Measurements from ENCODE around the gene OTUB1. TPM values are rescaled to one million over a fixed set of nuclear protein-coding genes. Genes with fewer than 3 reads are reported as not detected.

The OTUB1 gene
- polyA plus RNA-seq, 3 donors from 2014 or later: 143 to 204 (median 164) TPM

DNA sequence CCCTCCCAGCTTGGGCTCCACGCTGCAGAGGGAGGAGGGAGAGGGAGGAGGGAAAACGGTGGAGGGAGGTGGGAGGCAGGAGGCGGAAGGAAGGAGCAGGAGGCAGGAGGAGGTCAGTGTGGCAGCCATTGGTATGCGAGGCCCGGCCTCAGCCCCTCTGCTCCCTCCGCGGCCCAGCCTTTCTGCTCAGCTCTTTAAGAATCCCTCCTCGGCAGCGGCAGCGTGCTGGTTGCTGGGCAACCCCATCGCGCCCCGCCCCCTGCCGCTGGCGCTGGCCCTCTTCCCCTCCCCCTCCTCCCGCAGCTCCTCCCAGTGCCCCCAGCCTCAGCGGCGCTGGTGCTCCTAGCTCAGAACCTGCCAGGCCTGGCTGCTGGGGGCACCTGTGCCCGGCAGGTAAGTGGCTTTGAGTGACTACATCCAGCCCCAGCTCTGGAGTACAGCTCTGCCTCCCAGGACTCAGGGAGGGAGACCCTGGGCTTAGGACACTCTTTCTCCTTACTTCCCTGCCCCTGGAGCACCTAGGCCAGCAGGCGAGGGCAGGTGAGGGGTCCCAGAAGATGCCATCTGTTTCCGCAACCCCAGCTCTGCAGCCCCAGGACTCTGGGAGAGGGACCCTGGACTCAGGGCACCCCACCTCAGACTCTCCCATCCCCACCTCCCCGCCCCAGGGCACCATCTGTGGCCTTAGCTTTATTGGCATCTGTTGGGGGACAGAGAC lies 42.3 kb downstream of the OTUB1 start:
- H3K9me3 Mint-ChIP-seq: no peaks in the 10 kb centered on the region
- DNase-seq: no peak
- H3K4me3 Mint-ChIP-seq: no peak overlapping the region
- peaks cover 2 to 9% (median 8%) of the 10 kb centered on the region in 3 donors for H3K27me3 Mint-ChIP-seq (ENCODE audit: low read depth in 3 of 3)
- no peak overlapping the region for H3K27ac Mint-ChIP-seq
- H3K4me1 Mint-ChIP-seq: peaks cover 0 to 1% of the 10 kb centered on the region in 2 donors
- H3K36me3 Mint-ChIP-seq: no peaks in the 10 kb centered on the region

DNA sequence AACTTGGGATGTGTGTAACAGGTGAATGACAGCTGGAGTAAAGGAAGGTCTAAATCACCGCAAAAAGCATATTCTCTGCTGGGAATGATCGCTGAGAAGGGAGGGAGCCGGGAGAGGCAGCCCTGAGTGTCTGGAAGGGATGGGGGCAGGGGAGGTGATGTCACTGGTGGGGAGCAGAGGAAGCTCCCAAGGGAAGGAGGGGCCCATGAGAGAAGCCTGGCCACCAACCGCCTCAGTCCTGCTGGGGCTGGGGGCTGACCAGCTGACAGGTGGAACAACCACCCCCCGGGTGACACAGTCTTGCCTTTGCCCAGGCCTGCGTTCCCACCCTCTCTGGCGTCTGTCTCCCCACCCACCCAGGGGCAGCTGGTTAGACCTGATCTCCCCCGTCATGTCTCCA lies 43.5 kb downstream of the OTUB1 start:
- Mint-ChIP-seq H3K4me1 (peaks cover 0 to 2% of the 10 kb centered on the region in 2 donors), H3K27me3 (ENCODE audit: low read depth in 3 of 3) (peaks cover 0 to 15% (median 13%) of the 10 kb centered on the region in 3 donors), H3K4me3 (no peak overlapping the region), H3K9me3 (no peaks in the 10 kb centered on the region), H3K27ac (no peak overlapping the region), H3K36me3 (no peaks in the 10 kb centered on the region)
- no peak for DNase-seq

DNA sequence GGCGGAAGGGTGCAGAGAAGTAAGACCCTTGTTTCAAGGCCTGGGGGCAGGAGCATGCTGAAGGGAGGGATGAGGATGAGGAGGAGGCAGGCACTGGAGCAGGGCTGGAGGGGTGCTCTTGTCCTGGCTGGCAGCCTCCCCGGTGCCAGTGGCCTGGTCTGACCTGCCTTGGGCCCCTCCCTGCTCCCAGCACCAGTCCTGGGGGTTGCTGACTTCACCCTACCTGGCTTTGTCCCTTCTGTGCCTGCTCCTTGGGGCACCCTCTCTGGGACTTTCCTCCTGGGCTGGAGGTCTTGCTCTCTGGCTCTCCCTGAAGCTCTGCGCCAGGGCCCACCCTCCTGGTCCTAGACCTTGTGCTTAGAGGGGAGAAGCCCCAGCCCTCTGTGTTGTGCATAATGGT lies 44.8 kb downstream of the OTUB1 start:
- peaks cover 2 to 18% (median 16%) of the 10 kb centered on the region in 3 donors for H3K27me3 Mint-ChIP-seq (ENCODE audit: low read depth in 3 of 3)
- H3K36me3 Mint-ChIP-seq: no peaks in the 10 kb centered on the region
- H3K9me3 Mint-ChIP-seq: no peaks in the 10 kb centered on the region
- DNase-seq: no peak
- no peak overlapping the region for H3K27ac Mint-ChIP-seq
- peaks cover 0 to 6% of the 10 kb centered on the region in 2 donors for H3K4me1 Mint-ChIP-seq
- no peak overlapping the region for H3K4me3 Mint-ChIP-seq

DNA sequence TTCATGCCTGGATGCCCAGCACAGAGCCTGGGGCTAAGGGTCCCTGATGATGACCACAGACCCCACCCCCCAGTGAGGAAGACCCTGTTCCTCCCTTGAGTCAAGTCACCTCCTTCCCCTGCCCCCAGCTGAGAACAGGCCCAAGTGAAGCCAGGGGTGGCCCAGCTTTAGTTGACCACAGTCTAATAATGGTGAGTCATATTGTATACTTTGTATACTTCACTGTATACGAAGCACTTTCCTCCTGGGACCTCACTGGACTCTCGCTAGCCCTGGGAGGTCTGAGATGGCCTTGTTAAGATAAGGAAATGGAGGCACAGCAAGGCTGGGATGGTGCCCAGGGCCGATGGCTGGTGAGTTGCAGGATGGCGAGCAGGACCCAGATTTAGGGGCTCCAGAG lies 45.8 kb downstream of the OTUB1 start:
- no peak for DNase-seq
- peaks cover 2 to 18% (median 15%) of the 10 kb centered on the region in 3 donors for H3K27me3 Mint-ChIP-seq (ENCODE audit: low read depth in 3 of 3)

DNA sequence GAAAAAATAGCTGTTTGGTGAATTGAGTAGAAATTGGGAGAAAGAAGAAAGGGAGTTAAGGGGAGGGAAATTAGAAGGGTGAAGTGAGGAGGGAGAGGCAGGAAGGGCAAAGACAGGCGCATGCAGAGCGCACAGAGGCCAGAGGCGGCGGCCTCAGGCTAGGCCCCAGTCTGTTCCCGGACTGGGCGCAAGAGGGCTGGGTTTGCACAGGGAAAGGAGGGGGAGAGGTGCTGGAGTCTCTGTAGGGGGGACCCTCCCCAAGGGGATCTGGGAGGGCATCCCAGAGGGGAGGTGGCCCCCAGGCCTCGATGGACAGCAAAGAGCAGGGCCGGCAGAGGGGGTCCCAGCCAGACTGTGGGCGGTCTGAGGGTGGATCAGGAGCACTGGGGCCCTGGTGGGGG lies 48.2 kb downstream of the OTUB1 start:
- no peak overlapping the region for H3K27ac Mint-ChIP-seq
- DNase-seq: no peak
- peaks cover 0 to 4% of the 10 kb centered on the region in 2 donors for H3K4me1 Mint-ChIP-seq
- peaks cover 6 to 13% (median 12%) of the 10 kb centered on the region in 3 donors for H3K27me3 Mint-ChIP-seq (ENCODE audit: low read depth in 3 of 3)
- H3K9me3 Mint-ChIP-seq: no peaks in the 10 kb centered on the region
- no peak overlapping the region for H3K4me3 Mint-ChIP-seq
- H3K36me3 Mint-ChIP-seq: no peaks in the 10 kb centered on the region

More for the DNA sequence above, 45.8 kb downstream of the OTUB1 start:
- peaks cover 0 to 6% of the 10 kb centered on the region in 2 donors for H3K4me1 Mint-ChIP-seq
- no peak overlapping the region for H3K4me3 Mint-ChIP-seq
- H3K36me3 Mint-ChIP-seq: no peaks in the 10 kb centered on the region
- H3K27ac Mint-ChIP-seq: no peak overlapping the region
- H3K9me3 Mint-ChIP-seq: no peaks in the 10 kb centered on the region

DNA sequence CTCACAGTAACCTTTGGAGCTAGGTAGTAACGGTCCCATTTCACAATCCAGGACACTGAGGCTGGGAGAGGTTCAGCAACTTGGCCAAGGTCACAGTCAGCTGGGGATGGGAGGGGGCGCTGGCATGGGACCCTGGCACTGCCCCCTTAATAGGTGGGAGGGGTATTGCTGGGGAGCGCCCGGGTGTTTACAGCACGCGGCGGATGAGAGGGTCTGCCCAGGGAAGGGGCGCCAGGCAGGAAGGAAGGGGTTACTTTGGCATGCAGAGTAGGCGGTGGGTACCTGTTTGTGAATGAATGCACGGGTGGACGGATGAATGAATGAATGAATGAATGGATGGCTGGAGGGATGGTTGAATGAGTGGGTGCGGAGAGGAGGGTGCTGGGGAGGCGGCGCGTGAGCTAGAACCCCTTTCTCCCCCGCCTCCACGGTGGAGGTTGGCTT lies 48.9 kb downstream of the OTUB1 start:
- Mint-ChIP-seq H3K4me3 (peak overlapping the region in 1 of 5 donors; percentile 67), H3K27me3 (ENCODE audit: low read depth in 3 of 3) (peaks cover 6 to 13% (median 12%) of the 10 kb centered on the region in 3 donors)
- no peak for DNase-seq

DNA sequence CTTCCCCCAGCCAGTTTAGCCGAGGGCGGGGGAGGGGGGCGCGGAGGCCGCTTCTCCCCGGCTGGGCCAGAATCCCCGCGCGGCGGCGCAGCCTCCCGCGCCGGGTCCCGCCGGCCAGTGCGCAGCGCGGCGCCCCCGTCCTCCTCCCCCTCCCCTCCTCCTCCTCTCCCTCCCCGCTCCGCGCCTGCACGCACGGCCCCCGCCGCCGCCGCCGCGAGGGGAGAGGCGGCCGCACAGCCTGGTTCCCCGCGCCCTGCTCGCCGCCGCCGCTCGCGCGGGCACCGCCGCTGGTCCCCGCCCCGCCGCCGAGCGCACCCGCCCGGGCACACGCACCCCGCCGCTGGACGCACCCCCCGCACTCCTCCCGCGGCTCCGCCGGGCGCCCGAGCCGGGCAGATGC lies 49.3 kb downstream of the OTUB1 start, which contains the start of gene FLRT1:
FLRT1 (plus strand) TSS at position 356 of the 400 bp plus-strand sequence. CDS start 80,337 bp downstream, outside the sequence.
- H3K27ac Mint-ChIP-seq: no peak within 1 kb of the TSS
- peaks cover 6 to 12% (median 12%) of the 10 kb centered on the region in 3 donors for H3K27me3 Mint-ChIP-seq (ENCODE audit: low read depth in 3 of 3)
- peaks cover 0 to 4% of the 10 kb centered on the region in 2 donors for H3K4me1 Mint-ChIP-seq
- H3K9me3 Mint-ChIP-seq: no peaks in the 10 kb centered on the region
- no peaks in the 10 kb centered on the region for H3K36me3 Mint-ChIP-seq
- DNase-seq: no peak
- peak within 1 kb of the TSS in 2 of 5 donors; percentile 13 to 67 for H3K4me3 Mint-ChIP-seq

More for the DNA sequence above, 48.9 kb downstream of the OTUB1 start:
- H3K9me3 Mint-ChIP-seq: no peaks in the 10 kb centered on the region
- no peaks in the 10 kb centered on the region for H3K36me3 Mint-ChIP-seq
- no peak overlapping the region for H3K27ac Mint-ChIP-seq
- peaks cover 0 to 4% of the 10 kb centered on the region in 2 donors for H3K4me1 Mint-ChIP-seq

DNA sequence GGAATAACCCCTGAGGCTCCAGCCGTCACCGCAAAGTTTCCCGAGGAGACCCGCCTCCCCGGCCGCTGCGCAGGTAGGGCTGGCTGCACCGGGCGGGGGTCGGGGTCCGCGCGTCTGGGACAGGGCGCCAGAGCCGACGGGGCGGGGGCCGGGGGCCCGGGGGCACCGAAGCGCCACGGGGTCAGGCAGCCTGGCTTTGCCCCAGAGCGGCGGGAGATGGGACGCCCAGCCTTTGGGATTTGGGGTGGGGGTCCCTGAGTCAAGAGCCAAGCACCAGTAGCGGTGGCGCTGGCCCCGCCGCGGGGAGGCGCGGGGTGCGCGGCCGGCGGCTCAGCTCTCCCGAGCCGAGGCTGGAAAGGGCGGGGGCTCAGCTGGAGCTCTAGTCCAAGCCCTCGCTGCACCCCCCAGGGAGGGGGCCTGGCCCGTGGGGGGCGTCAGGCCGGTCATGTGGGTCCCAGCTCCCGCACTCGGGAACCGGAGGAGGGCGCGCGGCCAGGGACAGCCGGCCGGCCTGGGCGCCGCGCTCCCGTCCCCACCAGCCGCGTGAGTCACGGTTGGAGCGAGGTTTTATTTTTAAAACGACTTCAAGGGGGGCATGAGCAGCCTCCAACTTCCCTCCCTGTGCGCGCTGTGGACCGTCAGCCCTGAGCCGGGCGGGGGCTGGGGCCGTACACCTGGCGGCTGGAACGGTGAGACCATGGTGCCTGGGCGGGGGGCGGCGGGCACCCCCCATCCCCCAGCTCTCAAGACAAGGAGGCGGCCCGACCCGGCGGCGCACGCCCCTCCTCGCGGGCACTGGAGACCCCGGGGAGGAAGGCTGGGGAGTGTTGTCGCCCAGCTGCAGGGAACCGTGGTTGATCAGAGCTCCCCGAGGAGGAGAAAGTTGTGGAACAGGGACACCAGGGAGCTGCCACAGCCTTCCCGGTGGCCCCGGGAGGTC lies 50.1 kb downstream of the OTUB1 start:
- H3K36me3 Mint-ChIP-seq: no peaks in the 10 kb centered on the region
- H3K27ac Mint-ChIP-seq: no peak overlapping the region
- H3K27me3 Mint-ChIP-seq (ENCODE audit: low read depth in 3 of 3): peaks cover 6 to 12% (median 10%) of the 10 kb centered on the region in 3 donors
- no peak overlapping the region for H3K4me3 Mint-ChIP-seq
- no peak for DNase-seq
- H3K4me1 Mint-ChIP-seq: peaks cover 0 to 4% of the 10 kb centered on the region in 2 donors
- no peaks in the 10 kb centered on the region for H3K9me3 Mint-ChIP-seq

DNA sequence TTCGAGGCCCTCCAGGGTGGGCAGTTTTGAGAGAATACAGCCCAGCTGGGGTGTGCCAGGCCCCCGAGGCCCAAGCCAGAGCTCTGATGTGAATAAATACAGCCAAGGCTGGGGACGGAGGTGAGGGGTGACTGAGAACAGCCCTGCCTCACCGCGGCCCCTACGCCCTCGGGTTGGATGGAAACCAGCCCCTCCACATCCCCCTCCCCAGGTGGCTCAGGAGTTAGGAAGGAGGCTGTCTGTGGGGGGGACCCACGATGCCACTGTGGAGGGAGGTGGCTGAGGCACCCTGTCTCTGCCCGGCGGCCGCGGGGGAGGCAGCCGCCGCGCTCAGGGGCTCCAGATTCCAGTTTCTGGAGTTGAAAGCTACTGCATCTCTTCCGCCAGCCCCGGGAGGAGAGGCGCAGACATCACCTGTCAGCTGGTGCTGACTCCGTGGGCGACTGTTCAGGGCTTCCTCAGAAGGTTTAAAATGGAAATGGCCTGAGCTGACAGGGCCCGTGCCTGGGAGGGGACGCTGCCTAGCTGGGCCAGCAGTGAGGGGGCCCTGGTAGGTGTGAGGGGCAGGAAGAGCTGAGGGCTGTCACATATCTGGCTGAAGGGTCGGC lies 50.9 kb downstream of the OTUB1 start:
- H3K27me3 Mint-ChIP-seq (ENCODE audit: low read depth in 3 of 3): peaks cover 6 to 12% (median 12%) of the 10 kb centered on the region in 3 donors
- no peak overlapping the region for H3K27ac Mint-ChIP-seq
- no peaks in the 10 kb centered on the region for H3K36me3 Mint-ChIP-seq

DNA sequence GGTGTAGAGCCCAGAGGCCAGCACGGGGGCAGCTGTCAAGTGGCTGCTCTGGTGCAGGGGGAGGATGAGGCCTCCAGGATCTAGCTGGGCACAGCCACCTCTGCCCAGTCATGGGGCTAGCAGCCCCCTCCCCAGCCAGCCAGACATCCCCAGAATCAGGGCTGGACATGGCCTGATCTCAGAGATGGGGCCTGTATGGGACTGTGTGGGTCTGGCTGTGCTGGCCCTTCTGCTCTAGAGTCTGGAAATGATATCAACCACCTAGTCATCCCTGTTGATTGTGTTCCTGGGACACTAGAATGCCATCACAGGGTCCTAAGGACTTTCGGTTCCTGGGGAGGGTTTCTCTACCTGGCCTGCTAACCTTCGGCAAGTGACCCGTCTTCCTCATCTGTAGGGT lies 52.3 kb downstream of the OTUB1 start:
- H3K4me3 Mint-ChIP-seq: no peak overlapping the region
- no peak overlapping the region for H3K27ac Mint-ChIP-seq
- no peak for DNase-seq
- peaks cover 0 to 4% of the 10 kb centered on the region in 2 donors for H3K4me1 Mint-ChIP-seq
- H3K36me3 Mint-ChIP-seq: no peaks in the 10 kb centered on the region
- H3K27me3 Mint-ChIP-seq (ENCODE audit: low read depth in 3 of 3): peaks cover 6 to 12% (median 9%) of the 10 kb centered on the region in 3 donors
- no peaks in the 10 kb centered on the region for H3K9me3 Mint-ChIP-seq

More for the DNA sequence above, 50.9 kb downstream of the OTUB1 start:
- H3K4me1 Mint-ChIP-seq: peaks cover 0 to 4% of the 10 kb centered on the region in 2 donors
- H3K9me3 Mint-ChIP-seq: no peaks in the 10 kb centered on the region
- no peak for DNase-seq
- H3K4me3 Mint-ChIP-seq: no peak overlapping the region

DNA sequence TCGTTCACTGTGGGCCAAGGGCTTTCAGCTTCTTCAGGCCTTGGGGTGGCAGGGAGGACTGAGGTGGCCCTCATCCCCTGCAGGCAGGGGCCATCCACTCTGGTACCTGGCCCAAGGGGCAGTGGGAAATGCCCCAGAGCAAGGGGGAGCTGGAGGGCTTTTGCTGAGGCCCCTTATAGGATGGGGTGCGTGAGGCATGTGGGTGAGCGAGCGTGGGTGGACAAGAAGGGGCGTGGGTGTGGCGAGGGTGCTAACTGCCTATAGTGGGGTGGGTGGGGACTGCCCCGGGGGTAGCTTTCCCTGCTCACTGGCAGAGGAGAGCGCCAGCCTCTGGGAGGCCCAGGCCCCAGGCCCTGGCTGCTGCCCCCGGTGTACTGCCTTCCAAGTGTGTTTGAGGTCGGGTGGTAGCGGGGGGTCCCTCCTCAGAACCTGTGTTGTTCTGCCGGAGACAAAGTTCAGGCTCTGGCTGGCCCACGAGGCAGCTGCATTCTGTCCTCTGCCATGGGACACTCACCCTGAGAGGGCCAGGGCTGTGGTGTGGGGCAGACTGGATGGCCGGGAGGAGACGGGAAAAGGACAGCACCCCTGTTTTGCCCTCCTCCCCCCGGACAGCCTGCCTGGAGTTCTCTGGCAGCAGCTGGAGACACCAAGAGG lies 52.9 kb downstream of the OTUB1 start:
- Mint-ChIP-seq H3K27me3 (ENCODE audit: low read depth in 3 of 3) (peaks cover 5 to 10% (median 6%) of the 10 kb centered on the region in 3 donors), H3K4me1 (peaks cover 0 to 4% of the 10 kb centered on the region in 2 donors), H3K36me3 (no peaks in the 10 kb centered on the region), H3K27ac (no peak overlapping the region), H3K4me3 (no peak overlapping the region), H3K9me3 (no peaks in the 10 kb centered on the region)
- DNase-seq: no peak

DNA sequence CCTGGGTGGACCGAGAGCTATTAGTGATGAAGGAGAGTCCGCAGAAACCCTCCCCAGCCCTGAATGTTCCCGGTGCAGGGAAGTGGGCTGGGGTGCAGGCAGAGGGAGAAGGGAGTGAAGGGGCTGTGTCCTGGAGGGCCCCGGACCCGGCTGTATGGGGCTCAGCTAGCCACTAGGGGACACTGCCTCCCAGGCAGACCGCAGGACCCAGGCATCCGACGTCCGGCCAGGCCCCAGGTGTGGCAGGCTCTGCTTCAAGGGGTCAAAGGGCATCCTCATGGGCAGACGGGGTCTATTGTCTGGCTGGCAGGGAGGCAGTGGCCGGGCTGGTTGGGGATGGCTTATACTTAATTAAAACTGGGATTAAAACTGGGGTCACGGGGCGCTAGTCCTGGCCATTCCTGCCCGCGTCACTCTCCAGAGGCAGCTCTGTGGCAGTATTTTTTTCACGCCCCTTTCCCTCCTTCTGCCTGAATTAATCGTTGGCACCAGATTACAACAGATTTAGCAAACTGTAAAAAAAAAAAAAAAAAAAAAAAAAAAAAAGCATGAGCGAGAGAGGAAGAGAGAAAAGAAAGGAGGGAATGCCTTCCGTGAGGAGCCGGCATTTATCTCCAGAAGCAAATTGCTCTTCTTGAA lies 54.6 kb downstream of the OTUB1 start:
- Mint-ChIP-seq H3K9me3 (no peaks in the 10 kb centered on the region), H3K4me3 (no peak overlapping the region), H3K4me1 (no peaks in the 10 kb centered on the region), H3K27me3 (ENCODE audit: low read depth in 3 of 3) (peaks cover 2 to 4% (median 2%) of the 10 kb centered on the region in 3 donors), H3K27ac (no peak overlapping the region), H3K36me3 (no peaks in the 10 kb centered on the region)
- DNase-seq: no peak

DNA sequence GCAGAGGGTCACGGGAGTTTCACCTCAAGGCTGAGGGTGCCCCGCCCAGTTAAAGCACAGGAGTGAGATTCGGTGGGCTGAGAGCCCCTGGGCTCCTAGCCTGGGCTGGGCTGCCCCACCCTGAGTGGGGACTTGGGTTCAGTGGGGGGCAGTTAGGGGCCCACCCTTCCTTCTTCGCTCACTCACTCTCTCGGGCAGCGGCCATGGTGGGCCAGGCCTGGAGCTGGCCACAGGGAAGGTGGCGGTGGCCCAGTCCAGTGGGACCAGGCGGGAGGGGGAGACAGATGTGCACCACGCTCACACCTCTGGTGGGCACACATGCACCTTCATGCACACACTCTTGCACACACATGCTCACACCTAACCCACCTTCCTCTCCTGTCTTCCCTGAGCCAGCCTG lies 55.6 kb downstream of the OTUB1 start:
- Mint-ChIP-seq H3K36me3 (no peaks in the 10 kb centered on the region), H3K9me3 (no peaks in the 10 kb centered on the region), H3K27me3 (ENCODE audit: low read depth in 3 of 3) (peaks cover 2 to 4% (median 2%) of the 10 kb centered on the region in 3 donors), H3K4me3 (no peak overlapping the region), H3K4me1 (no peaks in the 10 kb centered on the region), H3K27ac (no peak overlapping the region)
- DNase-seq: no peak
